Breast epithelium (tissue), 3 donors: Measurements from ENCODE around the gene EIF4EBP3.

Source experiments
- CTCF ChIP-seq, 3 donors: fragments of 450-650 bp; IDR thresholded peaks; one replicate each; pipeline ENCODE4 v1.5.1; 2016 to 2017; ENCODE audit warnings: antibody characterized with exemption in 3 of 3, mild to moderate bottlenecking in 3 of 3, moderate library complexity in 3 of 3
- POLR2A ChIP-seq: fragments of 450-650 bp; IDR thresholded peaks from one replicate; pipeline ENCODE4 v1.6.1; 2016; ENCODE audit warnings: antibody characterized with exemption, mild to moderate bottlenecking, moderate library complexity
- POLR2AphosphoS5 ChIP-seq, 3 donors: sonication (generic); formaldehyde crosslinking; IDR thresholded peaks; one replicate each; pipeline ENCODE4 v1.6.1; 2017; ENCODE audit warnings: antibody characterized with exemption in 3 of 3

GRCh38 chr5:140513124-140513523 is 34.3 kb upstream of the EIF4EBP3 start:
- no peak for TF ChIP-seq CTCF (IDR thresholded peaks at IDR 0.05)
- TF ChIP-seq POLR2A = no peak
- no peak for TF ChIP-seq POLR2AphosphoS5 (IDR thresholded peaks at IDR 0.05)
